Hematopoietic multipotent progenitor cell treated with erythropoietin and hydrocortisone succinate and interleukin-3 and kit ligand, for 4 days (in vitro differentiated cells): ENCODE measurements around the gene MRTFA.
"Not testable (repeated sequence)": the region's sequence is repeated elsewhere in the genome, so short reads cannot be mapped to it uniquely, and the experiment has no call there.

Source experiments
- DNase-seq: peaks from one replicate; pipeline ENCODE4 v3.0.0-alpha.2; 2015

The MRTFA gene

DNA sequence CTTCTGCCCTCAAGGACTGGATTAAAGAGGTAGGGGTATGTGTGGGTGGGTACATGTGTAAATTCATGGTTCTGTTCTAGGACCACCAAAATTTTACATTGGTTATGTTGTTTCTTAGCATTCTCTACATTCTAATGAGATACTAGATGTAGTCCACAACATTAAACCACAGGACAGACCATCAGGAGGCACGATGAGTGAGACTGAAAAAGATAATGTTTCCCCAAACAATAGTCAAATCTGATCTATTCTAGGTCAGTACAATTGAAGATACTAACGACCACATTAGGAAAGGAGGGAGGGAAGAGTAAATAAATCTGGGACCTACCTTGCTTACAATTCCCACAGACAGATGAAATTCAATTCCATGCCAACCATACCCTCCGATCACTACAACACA lies 42.2 kb downstream of the MRTFA start:
- no peak for DNase-seq

DNA sequence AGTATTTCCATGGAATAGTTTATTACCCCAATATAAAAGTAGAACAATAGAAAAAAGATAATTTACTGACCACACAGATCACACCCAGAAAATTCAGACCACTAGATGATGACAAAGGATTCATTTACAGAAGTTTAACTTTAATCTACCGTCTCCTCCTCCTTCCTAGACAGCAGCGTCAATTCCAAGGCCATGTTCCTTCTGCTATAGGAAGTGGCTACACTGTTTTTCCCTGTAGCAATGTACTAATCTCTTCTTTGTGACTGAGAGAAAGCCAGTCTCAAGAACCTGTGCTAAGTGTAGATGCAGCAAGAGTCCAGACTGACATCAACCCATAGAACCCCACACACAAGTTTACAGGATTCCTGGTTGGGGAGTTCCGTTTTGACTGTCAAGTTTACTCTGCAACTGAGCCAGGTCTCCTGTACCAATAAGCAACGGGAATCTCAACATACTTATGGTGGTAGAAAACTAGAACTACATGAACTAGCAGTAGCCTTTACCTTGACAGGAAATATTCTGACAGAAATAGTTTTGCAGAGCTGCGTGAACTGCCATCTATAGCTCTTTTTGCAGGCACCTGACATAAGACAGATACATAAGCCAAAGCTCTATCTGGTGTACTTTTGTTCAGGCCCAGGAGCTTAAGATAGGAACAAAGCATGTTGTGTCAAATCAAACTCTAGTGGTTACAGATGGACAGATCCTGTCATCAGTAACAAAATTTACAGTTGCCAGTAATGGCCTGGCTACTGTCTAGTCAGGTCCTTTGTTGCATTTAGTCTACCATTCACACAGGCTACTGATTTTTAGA lies 42.9 kb downstream of the MRTFA start:
- DNase-seq: no peak

DNA sequence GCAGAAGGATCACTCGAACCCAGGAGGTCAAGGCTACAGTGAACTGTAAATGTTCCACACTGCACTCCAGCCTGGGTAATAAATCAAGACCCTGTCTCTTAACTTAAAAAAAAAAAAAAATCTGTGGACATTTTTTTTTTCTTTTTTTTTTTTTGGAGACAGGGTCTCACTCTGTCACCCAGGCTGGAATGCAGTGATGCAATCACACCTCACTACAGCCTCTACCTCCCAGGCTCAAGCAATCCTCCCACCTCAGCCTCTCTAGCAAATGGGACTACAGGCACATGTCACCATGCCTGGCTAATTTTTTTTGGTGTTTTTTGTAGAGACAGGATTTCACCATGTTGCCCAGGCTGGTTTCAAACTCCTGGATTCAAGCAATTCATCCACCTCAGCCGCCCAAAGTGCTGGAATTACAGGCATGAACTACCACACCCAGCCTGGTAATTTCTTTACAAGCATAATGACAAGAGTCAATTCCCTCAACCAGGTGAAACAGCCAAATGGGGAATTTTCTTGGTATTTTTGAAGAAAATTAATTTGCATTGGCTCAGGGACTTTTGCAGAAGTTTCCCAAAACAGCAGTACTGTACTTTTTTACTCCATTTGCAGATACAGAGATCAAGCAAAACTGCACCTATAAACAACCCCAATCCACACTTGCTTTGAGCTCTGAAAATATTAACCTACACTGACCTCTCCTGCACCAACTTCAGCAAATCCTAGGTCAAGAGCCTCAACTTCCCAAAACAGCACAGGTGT lies 44.0 kb downstream of the MRTFA start:
- DNase-seq: no peak

DNA sequence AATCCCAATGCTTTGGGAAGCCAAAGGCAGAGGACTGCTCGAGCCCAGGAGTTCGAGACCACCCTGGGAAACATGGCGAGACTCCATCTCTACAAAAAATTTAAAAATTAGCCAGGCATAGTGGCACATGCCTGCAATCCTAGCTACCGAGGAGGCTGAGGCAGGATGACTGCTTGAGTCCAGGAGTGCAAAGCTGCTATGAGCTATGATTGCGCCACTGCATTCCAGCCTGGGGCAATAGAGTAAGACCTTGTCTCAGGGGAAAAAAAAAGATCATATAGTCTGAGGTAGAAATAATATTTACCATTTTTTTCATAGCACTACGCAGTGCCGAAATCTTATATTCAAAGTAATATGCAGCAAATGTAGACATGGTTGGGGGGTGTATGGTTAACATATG lies 47.8 kb downstream of the MRTFA start:
- no peak for DNase-seq

DNA sequence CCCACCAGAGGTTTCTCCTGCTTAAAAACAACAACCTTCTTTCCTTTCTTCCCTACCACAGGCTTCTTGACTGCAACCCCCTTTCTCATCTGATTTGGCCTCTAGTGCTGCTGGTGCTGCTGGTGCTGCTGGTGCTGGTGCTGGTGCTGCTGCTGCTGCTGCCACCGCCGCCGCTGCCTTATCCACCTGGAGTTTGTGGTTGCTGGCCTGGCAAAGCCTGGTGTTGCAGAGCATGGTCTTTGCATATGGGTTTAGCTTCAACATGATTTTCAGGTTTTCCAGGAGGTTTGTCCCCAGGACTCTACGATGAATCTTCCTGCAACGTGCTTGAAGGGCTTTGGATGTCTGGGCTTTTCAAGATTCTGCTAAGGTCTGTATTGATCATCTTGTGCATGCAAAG lies 49.7 kb downstream of the MRTFA start:
- DNase-seq: no peak

DNA sequence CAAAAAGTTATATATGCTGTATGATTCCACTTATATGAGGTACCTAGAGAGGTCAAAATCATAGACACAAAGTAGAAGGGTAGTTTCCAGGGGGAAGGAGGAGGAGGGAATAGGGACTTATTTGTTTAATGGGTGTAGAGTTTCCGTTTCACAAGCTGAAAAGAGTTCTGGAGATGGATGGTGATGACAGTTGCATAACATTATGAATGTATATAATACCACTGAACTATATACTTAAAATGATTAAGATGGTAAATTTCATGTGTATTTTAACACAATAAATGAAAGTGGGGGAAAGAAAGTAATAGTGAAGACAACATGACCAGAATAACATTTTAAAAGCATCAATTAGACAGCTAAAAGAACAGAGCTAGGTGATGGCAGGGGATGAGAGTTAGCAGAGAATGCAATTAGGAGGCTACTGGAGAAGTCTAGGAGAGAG lies 51.2 kb downstream of the MRTFA start:
- DNase-seq: no peak

DNA sequence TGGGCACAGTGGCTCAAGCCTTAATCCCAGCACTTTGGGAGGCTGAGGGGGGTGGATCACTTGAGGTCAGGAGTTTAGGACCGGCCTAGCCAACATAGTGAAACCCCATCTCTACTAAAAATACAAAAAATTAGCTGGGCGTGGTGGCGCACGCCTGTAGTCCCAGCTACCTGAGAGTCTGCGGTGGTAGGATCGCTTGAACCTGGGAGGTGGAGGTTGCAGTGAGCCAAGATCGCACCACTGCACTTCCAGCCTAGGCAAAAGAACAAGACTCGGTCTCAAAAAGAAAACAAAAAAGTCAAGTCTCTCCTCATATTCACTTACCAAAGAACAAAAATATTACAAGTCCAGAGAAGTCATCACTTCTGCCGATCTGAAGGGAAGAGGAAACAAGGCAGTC lies 51.8 kb downstream of the MRTFA start:
- DNase-seq: not testable (repeated sequence)

DNA sequence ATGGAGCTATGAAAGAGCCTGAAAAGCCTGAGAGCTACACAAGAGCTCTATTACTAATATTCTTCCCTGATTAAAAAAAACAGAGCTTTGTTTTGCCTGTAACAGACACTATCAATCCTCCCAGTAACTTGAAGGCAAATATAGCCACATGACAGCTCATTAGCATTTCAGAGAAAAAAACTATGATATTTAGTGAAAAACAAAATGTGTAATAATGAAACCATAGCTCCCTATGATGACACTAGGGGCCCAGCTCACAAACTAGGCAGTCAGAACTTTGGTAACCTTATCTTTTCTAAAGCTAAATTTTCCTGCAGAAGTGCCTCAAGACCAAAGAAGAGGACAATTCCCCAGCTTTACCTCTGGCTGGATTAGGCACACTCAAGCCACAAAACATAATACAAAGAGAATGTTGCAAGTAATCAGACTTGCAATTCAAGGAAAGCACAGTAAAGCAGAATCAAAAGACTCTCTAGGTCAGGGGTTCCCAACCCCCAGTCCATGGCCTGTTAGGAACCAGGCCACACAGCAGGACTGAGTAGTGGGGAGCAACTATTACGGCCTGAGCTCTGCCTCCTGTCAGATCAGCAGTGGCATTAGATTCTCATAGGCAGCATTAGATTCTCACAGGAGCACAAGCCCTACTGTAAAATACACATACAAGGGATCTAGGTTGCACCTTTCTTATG lies 53.3 kb downstream of the MRTFA start:
- no peak for DNase-seq

DNA sequence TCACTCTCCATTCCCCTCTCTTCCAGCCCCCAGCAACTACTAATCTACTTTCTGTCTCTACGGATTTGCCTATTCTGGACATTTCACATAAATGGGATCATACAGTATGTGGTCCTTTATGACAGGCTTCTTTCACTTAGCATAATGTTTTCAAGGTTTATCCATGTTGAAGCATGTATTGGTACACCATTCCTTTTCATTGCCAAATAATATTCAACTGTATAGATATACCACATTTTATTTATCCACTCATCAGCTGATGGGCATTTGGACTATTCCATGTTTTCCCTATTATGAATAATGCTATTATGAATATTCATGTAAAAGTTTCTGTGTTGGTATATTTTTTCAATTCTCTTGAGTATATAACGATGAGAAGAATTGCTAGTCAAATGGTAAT lies 54.5 kb downstream of the MRTFA start:
- no peak for DNase-seq

DNA sequence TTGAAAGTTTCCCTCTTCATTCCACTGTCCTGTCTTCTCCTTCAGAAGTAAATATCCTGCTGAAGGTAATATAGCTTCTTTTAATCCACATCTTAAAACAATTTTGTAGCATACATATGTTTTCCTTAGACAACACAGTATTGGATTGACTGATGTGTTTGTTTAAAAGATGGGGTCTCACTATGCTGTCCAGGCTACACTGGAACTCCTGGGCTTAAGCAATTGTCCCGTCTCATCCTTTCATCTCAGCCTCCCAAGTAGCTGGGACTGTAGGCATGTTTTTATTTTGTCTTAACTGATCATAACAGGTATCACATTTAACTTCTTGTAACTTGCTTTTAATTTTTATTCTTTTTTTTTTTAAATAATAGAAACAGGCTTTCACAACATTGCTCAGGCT lies 55.9 kb downstream of the MRTFA start:
- no peak for DNase-seq

DNA sequence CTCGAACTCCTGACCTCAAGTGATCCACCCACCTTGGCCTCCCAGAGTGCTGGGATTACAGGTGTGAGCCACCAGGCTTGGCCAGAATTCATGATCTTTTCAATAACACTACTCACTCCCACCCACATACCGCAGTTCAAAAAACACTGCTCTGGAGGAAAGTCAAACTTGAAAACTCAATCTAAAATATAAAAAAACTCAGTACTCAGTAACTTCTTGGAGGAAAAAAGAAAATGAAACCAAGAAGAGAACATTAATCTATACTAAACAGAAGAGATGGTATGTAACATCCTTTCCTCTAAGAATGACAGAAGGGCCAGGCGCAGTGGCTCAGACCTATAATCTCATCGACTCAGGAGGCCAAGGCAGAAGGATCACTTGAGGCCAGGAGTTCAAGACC lies 58.3 kb downstream of the MRTFA start:
- DNase-seq: no peak

DNA sequence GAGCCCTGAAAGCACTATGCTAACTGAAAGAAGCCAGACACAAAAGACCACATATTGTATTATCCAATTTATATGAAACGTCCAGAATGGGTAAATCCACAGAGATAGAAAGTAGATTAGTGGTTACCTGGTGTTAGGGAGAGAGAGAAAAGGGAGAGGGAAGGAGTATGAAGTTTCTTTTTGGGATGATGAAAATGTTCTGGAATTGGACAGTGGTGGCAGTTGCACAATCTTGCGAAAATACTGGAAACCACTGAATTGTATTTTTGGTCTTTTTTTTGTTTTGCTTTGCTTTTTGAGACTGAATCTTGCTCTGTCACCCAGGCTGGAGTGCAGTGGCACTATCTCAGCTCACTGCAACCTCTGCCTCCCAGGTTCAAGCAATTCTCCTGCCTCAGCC lies 63.5 kb downstream of the MRTFA start:
- no peak for DNase-seq

DNA sequence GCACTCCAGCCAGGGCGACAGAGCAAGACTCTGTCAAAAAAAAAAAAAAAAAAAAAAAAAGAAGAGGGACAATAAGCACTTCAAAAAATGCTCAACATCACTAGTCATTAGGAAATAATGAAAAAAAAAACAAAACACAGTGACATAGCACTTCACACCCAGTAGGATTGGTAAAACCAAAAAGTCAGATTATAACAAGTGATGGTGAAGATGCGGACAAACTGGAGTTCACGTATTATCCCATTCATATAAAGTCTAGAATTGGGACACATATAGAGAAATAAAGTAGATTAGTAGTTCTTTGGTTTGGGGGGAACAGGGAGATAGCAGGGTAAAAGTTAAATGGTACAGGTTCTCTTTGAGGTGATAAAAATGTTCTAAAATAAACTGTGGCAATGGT lies 64.6 kb downstream of the MRTFA start:
- DNase-seq: no peak

DNA sequence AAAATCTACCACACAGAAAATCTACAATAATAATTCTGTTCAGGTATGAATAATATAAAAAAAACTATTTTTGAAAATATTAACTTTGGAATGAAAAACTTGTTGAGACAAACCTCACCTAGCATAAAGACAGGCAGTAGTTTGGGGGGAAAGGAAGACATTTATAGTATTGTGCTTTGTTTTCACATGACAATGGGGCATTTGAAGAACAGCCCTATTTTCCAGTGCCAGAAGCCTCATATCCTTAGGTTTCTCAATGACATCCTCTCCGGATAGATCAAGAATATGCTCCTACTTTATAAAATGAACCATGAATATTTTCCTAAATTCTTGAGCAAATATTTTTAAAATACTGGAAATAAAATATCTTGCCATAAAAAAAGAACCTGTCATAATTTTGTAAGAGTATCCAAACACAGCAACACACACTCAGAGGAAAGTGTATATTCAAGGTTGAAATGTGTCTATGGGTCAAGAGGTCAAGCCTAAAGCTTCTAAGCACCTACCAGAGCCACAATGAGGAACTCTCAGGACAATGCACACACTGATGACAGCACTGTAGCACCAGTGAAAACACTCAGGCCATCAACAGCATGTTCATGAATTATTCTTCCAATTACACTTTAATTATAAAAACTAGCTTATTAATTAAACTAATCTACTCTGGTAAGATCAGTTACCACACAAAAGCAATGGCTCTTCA lies 68.7 kb downstream of the MRTFA start:
- no peak for DNase-seq

DNA sequence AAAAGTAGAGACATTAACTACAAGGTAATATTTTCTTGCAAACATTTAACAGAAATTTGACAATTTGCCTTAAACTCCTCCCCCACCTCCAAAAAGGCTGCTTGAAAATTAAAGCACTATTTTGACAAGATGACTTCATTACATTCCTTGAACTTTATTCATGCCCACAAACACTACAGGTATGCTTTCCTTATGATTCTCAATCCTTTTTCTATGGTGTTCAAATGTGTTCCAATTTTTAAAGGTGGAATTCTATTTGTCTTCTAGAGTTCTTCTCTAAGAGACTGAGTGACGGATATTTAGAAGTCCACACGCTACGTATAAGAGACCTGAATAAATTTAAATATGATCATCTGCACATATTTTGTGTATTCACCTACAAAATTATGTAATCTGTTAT lies 69.4 kb downstream of the MRTFA start:
- no peak for DNase-seq

DNA sequence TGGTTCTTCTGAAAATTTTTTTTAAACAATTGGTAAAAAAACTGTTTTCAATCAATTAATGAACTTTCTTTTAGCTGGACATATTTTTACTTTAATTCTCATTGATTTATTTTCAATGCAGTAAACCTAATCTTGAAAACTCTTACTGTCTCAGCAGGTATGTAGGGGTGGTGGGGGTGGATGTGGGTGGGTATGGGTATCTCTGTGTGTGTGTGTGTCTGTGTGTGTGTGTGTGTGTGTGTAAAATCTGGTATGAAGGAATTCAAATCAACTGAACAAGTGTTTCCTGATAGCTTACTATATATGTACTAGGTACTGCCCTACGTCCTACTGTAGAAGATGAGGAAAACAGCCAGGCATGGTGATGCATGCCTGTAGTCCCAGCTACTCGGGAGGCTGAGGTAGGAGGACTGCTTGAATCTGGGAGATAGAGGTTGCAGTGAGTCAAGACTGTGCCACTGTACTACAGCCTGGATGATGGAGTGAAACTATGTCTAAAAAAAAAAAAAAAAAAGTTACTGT lies 75.5 kb downstream of the MRTFA start:
- DNase-seq: no peak

DNA sequence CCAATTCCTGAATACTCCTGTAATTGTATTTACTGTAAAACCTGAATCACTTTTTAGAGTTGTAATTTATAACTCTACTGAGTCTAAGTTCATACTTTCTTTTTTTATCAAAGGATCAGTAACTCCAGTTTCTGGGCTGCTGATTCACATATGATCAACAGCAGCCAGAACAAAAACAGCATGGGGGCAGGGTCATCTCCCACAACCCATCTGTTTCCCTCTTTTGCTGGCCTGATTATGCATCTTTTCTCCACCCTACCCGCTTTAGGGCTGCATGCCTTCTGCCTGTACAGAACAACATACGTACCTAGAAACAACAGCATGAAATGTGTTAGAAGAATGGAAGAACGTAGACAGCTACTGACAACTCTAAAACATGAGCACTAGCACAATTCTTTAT lies 76.0 kb downstream of the MRTFA start:
- peak; percentile 75 for DNase-seq

DNA sequence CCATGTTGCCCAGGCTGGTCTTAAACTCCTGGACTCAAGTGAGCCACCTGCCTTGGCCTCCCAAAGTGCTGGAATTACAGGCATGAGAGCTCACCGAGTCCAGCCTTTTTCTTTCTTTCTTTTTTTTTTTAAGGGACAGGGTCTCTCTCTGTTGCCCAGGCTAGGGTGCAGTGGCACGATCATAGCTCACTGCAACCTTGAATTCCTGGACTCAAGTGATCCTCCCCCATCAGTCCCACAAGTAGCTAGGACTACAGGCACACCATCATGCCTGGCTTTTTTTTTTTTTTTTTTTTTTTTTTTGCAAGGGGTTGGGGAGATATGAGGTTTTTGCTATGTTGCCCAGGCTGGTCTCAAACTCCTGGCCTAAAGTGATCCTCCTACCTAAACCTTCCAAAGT lies 78.5 kb downstream of the MRTFA start:
- no peak for DNase-seq

DNA sequence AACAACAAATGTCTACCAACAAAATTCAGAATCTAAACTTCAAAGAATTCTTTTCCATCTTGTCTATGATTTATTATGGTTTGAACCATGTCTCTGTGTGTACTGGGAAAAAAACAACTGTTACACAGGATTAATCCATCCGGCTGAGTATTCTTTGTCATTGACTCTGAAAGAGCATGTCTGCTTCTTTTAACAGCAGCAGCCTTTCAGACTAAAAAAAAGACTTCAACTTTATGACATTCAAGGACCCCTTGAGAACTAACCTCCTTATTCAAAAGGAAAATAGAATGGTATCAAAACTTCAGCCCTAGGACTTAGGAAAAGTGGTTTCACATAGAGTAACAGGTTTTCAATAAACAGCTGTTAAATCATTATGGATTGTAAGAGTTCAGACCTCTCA lies 79.9 kb downstream of the MRTFA start:
- DNase-seq: no peak

DNA sequence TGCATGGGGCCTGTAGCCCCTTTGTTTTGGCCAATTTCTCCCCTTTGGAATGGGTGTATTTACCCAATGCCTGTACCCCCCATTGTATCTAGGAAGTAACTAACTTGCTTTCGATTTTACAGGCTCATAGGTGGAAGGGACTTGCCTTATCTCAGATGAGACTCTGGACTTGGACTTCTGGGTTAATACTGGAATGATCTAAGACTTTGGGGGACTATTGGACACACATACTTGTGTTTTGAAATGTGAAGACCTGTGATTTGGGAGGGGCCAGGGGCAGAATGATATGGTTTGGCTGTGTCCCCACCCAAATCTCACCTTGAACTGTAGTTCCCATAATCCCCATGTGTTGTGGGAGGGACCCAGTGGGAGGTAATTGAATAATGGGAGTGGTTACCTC lies 82.5 kb downstream of the MRTFA start:
- not testable (repeated sequence) for DNase-seq

DNA sequence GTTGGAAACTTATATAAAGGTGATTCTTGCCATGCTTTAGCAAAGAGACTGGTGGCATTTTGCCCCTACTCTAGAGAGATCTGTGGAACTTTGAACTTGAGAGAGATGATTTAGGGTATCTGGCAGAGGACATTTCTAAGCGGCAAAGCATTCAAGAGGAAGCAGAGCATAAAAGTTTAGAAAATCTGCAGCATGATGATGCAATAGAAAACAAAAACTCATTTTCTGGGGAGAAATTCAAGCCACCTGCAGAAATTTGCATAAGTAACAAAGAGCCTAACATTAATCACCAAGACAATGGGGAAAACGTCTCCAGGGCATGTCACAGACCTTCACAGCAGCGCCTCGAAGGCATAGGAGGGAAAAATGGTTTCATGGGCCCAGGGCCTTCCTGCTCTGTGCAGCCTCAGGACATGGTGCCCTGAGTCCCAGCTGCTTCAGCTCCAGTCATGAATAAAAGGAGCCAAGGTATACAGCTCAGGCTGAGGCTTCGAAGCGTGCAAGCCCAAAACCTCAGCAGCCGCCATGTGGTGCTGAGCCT lies 83.4 kb downstream of the MRTFA start:
- no peak for DNase-seq

DNA sequence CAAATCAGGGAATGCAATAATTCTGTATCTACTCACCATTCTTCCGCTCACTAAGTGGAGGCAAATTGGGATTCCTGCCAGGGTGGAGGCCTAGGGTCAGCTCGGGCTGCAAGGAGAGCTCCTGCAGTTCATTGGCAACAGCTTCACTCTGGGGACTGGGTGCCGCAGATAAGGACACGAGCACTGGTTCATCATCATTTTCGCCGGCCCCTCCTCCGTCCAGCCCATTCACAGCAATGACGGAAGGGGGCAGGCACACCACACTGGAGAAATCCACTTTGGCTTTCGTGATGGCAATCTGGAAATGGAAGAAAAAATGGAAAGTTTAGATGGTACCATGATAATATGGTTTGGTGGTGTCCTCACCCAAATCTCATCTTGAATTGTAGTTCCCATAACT lies 84.4 kb downstream of the MRTFA start:
- DNase-seq: peak; percentile 68

DNA sequence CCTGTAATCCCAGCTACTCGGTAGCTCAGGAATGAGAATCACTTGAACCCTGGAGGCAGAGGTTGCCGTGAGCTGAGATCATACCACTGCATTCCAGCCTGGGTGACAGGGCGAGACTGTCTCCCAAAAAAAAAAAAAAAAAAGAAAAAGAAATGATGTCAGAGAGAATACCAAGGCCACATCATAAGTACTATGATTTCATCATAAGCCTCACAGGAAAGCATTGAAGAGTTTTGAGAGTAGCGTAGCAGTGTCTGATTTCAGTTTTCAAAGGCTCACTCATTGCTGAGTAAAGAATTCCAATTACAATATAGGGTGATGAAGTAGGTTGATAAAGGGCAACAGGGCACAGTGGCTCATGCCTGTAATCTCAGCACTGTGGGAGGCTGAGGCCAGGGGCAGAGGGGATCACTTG lies 88.8 kb downstream of the MRTFA start:
- no peak for DNase-seq
